SK-N-SH (cell line): ENCODE results near the gene NFKB1.

ENCODE experiments used
- CHD2 ChIP-seq: fragments of 150-350 bp; IDR thresholded peaks from 2 replicates; pipeline ENCODE4 v1.6.1; 2018; ENCODE audit warnings: low read length; ENCODE audit not compliant: partially characterized antibody
- EP300 ChIP-seq, 2 experiments: IDR thresholded peaks; 2 replicates each; pipeline versions ENCODE4 v1.4.0 to v1.6.1; 2012; ENCODE audit warnings: borderline replicate concordance in 1 of 2, low read depth in 1 of 2, low read length in 1 of 2
- EZH2phosphoT487 ChIP-seq: fragments of 200-600 bp; sonication (generic); IDR thresholded peaks from 2 replicates; pipeline ENCODE4 v1.6.1; 2017; ENCODE audit warnings: low read depth, mixed run types, mild to moderate bottlenecking, antibody characterized with exemption, moderate library complexity, borderline replicate concordance
- FOSL2 ChIP-seq: IDR thresholded peaks from 2 replicates; pipeline ENCODE4 v1.4.0; 2012; ENCODE audit warnings: low read depth, mild to moderate bottlenecking, moderate library complexity, borderline replicate concordance
- GABPA ChIP-seq: IDR thresholded peaks from 2 replicates; pipeline ENCODE4 v1.4.0; 2012; ENCODE audit warnings: low read depth, mild to moderate bottlenecking
- JUND ChIP-seq: IDR thresholded peaks from 2 replicates; pipeline ENCODE4 v1.4.0; 2012
- MAX ChIP-seq: IDR thresholded peaks from 2 replicates; pipeline ENCODE4 v1.4.0; 2012; ENCODE audit warnings: low read depth
- RAD21 ChIP-seq: IDR thresholded peaks from 2 replicates; pipeline ENCODE4 v1.6.1; 2012; ENCODE audit warnings: mild to moderate bottlenecking, low read length
- REST ChIP-seq: IDR thresholded peaks from 2 replicates; pipeline ENCODE4 v1.6.1; 2012; ENCODE audit warnings: mild to moderate bottlenecking, low read depth, low read length, moderate library complexity
- TAF1 ChIP-seq: IDR thresholded peaks from 2 replicates; pipeline ENCODE4 v1.6.1; 2012; ENCODE audit warnings: low read depth, mild to moderate bottlenecking, low read length, moderate library complexity, borderline replicate concordance
- TF ChIP-seq, protein P1 (sequence below): fragments of 200-600 bp; sonication (generic); IDR thresholded peaks from 2 replicates; pipeline ENCODE4 v1.6.1; 2017; ENCODE audit warnings: antibody characterized with exemption, mild to moderate bottlenecking, moderate library complexity

DNA sequence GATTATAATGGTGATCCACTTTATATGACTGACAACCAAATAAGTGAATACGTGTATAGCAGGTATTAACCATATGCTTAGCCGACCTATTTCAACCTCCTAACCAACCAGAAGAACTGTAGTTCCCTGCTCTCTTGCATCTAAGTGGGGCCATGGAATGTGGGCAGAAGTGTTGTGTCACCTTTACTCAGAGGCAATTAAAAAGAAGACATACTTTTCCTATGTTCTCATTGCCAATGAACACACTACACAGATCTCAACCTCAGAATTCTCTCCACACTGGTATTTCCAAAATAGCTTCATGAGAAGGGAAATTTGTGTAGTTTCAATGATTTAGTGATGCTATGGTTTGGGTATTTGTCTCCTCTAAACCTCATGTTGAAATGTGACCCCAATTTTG is 3.2 kb upstream of the NFKB1 start:
- TF ChIP-seq GABPA (no peak), EP300 (IDR thresholded peaks at IDR 0.05; ENCODE audit: borderline replicate concordance in 1 of 2, low read depth in 1 of 2, low read length in 1 of 2) (no peak), REST (no peak), TAF1 (no peak), CHD2 (no peak), EZH2phosphoT487 (no peak), FOSL2 (no peak), MAX (no peak), JUND (no peak), RAD21 (no peak)
- TF ChIP-seq, protein P1, sequence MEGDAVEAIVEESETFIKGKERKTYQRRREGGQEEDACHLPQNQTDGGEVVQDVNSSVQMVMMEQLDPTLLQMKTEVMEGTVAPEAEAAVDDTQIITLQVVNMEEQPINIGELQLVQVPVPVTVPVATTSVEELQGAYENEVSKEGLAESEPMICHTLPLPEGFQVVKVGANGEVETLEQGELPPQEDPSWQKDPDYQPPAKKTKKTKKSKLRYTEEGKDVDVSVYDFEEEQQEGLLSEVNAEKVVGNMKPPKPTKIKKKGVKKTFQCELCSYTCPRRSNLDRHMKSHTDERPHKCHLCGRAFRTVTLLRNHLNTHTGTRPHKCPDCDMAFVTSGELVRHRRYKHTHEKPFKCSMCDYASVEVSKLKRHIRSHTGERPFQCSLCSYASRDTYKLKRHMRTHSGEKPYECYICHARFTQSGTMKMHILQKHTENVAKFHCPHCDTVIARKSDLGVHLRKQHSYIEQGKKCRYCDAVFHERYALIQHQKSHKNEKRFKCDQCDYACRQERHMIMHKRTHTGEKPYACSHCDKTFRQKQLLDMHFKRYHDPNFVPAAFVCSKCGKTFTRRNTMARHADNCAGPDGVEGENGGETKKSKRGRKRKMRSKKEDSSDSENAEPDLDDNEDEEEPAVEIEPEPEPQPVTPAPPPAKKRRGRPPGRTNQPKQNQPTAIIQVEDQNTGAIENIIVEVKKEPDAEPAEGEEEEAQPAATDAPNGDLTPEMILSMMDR = no peak
